ENCODE data around the gene FDX2.

Gene FDX2

GRCh38 chr19:10299545-10300458 lies 16.0 kb downstream of the FDX2 start:
- no peak for ATAC-seq

DNA sequence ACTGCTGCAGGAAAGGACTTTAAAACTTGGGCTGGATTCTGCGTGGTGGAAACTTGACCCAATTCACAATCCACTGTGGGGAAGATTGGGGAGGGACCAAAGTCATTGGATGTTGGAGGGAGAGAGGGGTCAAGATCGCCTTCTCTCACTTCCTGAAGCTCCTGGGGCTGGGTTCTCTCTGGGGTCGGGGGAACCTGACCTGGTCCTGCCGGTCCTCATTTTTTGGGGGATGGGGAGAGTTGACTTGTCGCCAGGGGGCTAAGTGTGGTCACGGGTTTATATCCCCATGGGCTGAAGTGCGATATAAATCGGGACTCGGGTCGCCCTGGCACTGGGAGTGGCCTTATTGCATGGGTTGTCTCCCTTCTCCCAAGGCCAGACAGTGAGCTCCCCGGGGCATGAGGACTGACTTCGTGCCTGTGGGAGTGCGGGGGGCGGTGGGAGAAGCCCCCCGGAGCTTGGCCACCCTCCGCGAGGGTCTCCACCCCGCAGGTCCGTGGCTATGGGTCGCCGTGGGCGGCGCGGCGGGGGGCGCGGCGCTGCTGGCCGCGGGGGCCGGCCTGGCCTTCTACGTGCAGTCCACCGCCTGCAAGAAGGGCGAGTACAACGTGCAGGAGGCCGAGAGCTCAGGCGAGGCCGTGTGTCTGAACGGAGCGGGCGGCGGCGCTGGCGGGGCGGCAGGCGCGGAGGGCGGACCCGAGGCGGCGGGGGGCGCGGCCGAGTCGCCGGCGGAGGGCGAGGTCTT lies 19.8 kb downstream of the FDX2 start:
- no peak for ATAC-seq

DNA sequence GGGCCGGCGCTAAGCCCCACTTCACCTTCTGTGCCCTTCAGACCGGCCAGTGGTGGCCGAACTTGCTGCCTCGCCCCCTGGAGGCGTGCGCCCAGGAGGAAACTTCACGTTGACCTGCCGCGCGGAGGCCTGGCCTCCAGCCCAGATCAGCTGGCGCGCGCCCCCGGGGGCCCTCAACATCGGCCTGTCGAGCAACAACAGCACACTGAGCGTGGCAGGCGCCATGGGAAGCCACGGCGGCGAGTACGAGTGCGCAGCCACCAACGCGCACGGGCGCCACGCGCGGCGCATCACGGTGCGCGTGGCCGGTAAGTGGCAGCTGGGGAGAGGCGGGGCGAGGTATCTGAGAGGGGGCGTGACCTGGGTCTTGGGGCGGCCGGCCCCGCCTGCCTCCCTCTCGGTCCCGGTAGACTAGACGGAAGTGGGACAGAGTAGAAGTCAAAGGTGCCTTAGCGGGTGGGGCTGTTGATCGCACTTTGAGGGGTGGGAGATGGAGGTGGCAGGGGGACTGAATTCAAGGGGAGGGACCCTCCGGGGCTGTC lies 20.4 kb downstream of the FDX2 start:
- peak; percentile 66 to 76 for ATAC-seq

GRCh38 chr19:10294368-10294697 lies 21.5 kb downstream of the FDX2 start:
- ATAC-seq: no peak

DNA sequence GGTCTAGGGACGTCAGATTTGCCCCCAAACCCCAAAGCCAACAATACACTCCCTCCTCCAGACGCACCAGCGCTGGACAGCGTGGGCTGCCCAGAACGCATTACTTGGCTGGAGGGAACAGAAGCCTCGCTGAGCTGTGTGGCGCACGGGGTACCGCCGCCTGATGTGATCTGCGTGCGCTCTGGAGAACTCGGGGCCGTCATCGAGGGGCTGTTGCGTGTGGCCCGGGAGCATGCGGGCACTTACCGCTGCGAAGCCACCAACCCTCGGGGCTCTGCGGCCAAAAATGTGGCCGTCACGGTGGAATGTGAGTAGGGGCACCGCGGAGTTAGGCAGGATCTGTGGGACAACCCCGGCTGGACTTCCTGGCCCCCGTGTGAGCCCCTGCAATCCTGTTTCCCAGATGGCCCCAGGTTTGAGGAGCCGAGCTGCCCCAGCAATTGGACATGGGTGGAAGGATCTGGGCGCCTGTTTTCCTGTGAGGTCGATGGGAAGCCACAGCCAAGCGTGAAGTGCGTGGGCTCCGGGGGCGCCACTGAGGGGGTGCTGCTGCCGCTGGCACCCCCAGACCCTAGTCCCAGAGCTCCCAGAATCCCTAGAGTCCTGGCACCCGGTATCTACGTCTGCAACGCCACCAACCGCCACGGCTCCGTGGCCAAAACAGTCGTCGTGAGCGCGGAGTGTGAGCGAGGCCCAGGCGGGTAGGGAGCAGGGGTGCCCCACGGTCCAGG lies 22.0 kb downstream of the FDX2 start:
- ATAC-seq: no peak

GRCh38 chr19:10292789-10293636 lies 22.8 kb downstream of the FDX2 start:
- ATAC-seq: no peak

DNA sequence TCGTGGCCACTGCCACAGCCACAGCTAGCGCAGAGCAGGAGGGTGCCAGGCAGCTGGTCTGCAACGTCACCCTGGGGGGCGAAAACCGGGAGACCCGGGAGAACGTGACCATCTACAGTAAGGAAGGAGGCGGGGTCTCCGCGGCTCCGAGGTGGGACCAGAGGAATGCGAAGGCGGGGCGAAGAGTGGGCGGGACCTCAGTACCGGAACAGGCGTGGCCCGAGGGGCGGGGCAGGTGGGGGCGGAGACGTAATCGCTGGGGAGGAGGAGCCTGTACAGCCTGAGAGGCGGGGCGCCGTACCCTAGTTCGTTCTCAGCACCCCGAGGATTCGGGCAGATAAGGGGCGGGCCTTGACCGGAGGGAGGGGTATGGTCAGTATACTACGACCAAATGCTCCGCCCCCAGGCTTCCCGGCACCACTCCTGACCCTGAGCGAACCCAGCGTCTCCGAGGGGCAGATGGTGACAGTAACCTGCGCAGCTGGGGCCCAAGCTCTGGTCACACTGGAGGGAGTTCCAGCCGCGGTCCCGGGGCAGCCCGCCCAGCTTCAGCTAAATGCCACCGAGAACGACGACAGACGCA lies 23.5 kb downstream of the FDX2 start:
- ATAC-seq: peak; percentile 30 to 36

DNA sequence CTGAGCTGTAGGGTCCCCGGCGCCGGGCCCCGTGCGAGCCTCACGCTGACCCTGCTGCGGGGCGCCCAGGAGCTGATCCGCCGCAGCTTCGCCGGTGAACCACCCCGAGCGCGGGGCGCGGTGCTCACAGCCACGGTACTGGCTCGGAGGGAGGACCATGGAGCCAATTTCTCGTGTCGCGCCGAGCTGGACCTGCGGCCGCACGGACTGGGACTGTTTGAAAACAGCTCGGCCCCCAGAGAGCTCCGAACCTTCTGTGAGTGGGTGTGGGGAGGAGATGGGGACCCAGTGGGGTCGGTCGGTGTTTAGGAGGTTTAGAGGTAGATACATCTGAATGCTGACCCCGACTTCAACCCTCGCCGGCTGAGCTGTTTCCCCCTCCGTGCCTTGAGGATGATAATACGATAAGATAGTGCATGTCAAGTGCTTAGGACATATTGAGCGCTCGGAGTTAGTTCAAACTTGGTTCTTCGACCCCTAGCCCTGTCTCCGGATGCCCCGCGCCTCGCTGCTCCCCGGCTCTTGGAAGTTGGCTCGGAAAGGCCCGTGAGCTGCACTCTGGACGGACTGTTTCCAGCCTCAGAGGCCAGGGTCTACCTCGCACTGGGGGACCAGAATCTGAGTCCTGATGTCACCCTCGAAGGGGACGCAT lies 24.1 kb downstream of the FDX2 start:
- no peak for ATAC-seq

DNA sequence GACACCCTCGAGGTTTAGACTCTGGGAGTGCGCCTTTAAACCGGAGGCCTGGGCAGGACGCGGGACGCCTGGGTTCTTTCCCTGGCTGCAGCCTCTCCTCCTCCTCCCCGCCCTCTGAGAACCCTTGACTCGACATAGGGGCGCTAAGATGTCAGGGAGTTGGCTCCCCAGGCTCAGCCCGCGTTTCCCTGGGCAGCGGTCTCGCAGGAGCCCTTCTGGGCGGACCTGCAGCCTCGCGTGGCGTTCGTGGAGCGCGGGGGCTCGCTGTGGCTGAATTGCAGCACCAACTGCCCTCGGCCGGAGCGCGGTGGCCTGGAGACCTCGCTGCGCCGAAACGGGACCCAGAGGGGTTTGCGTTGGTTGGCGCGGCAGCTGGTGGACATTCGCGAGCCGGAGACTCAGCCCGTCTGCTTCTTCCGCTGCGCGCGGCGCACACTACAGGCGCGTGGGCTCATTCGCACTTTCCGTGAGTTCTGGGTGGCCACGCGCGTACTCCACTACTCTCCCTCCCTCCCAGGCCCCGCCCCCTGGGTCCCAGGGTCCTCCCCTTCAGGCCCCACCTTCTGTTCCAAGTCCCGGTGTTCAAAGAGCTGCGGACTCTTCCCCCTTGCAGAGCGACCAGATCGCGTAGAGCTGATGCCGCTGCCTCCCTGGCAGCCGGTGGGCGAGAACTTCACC lies 24.8 kb downstream of the FDX2 start:
- peak in 1 of 2 donors; percentile 2 for ATAC-seq

DNA sequence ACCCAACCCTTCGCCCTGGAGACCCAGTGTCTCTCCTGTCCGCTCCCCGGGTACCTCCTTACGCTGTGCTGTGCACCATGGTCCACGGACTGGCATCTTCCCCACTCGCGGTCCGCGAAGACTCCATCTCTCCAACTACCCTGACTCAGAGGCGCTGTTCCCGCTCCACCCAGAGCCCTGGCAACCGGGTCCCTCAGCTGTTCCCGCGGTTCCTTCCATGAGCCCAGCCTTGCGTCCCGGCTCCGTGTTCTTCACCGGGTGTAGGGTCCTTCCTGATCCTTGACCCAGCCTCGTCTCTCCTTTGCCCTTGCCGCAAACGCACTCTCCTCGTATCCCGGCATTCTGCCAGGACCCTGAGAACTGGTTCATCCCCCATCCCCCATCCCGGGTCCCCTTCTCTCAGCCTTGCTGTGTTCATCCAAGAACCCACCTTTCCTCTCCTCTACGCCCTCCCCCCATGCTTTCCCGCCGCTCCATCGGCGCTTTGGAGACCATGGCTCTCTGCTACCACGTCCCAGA lies 25.4 kb downstream of the FDX2 start:
- no peak for ATAC-seq

- ATAC-seq: peak in 1 of 2 donors; percentile 7
Observed at GRCh38 chr19:10289836-10290356, 25.9 kb downstream of the FDX2 start, which contains the start of gene ICAM5. ICAM5 (plus strand) TSS chr19:10289952; CDS start chr19:10290044, 92 bp downstream.

GRCh38 chr19:10289167-10289835 lies 26.5 kb downstream of the FDX2 start:
- ATAC-seq: peak; percentile 68 to 77

DNA sequence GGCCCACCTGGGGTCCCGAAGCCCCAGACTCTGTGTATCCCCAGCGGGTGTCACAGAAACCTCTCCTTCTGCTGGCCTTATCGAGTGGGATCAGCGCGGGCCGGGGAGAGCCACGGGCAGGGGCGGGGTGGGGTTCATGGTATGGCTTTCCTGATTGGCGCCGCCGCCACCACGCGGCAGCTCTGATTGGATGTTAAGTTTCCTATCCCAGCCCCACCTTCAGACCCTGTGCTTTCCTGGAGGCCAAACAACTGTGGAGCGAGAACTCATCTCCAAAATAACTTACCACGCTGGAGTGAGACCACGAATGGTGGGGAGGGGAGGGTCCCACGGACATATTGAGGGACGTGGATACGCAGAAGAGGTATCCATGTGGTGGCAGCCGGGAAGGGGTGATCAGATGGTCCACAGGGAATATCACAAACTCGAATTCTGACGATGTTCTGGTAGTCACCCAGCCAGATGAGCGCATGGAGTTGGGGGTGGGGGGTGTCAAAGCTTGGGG lies 27.1 kb downstream of the FDX2 start:
- peak; percentile 24 to 25 for ATAC-seq

- ATAC-seq: no peak
Observed at GRCh38 chr19:10286803-10287737, 28.7 kb downstream of the FDX2 start, which contains the start of gene ICAM4. ICAM4 (plus strand) TSS chr19:10286955; CDS start chr19:10287013, 58 bp downstream.

GRCh38 chr19:10285393-10285792 lies 30.4 kb downstream of the FDX2 start:
- no peak for ATAC-seq

DNA sequence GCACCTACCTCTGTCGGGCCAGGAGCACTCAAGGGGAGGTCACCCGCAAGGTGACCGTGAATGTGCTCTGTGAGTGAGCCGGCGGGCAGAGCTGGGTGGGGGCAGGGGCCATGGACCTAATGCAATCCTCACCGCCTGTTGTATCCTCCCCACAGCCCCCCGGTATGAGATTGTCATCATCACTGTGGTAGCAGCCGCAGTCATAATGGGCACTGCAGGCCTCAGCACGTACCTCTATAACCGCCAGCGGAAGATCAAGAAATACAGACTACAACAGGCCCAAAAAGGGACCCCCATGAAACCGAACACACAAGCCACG lies 30.9 kb downstream of the FDX2 start:
- ATAC-seq: no peak

GRCh38 chr19:10284065-10284959 lies 31.5 kb downstream of the FDX2 start:
- no peak for ATAC-seq

Data from activated CD4-positive, CD25-positive, alpha-beta regulatory T cell treated with anti-CD3 and anti-CD28 coated beads, Interleukin-2, amount 50 U/mL, for 24 hours (primary cell).